Esophagus squamous epithelium (tissue), 5 donors: ENCODE results near the gene INTS4. TPM values are rescaled to one million over a fixed set of nuclear protein-coding genes. Genes with fewer than 3 reads are reported as not detected.

Experiments used
- DNase-seq: peaks from one replicate; lab custom pipeline; 2025; lab: John Stamatoyannopoulos, UW
- H3K27ac ChIP-seq, 4 donors: fragments of 200-600 bp; sonication (generic); one replicate each; pipeline ENCODE4 v1.5.1; 2016 to 2019; ENCODE audit warnings: mild to moderate bottlenecking in 1 of 4
- H3K27me3 ChIP-seq, 4 donors: fragments of 200-600 bp; sonication (generic); 1 replicate in 3 of 4; 2 replicates in 1 of 4; pipeline versions ENCODE4 v1.5.1 to v1.6.0; 2017 to 2021; ENCODE audit warnings: antibody characterized with exemption in 1 of 4
- H3K36me3 ChIP-seq, 3 donors: fragments of 200-600 bp; sonication (generic); one replicate each; pipeline ENCODE4 v1.5.1; 2016 to 2019
- H3K4me1 ChIP-seq, 3 donors: fragments of 200-600 bp; sonication (generic); one replicate each; pipeline ENCODE4 v1.5.1; 2017 to 2019
- H3K4me3 ChIP-seq, 4 donors: fragments of 200-600 bp; sonication (generic); 1 replicate in 3 of 4; 2 replicates in 1 of 4; pipeline ENCODE4 v1.5.1; 2016 to 2019; ENCODE audit warnings: mild to moderate bottlenecking in 2 of 4, moderate library complexity in 1 of 4
- H3K9me3 ChIP-seq, 3 donors: fragments of 200-600 bp; sonication (generic); one replicate each; pipeline ENCODE4 v1.5.1; 2016 to 2019
- POLR2A ChIP-seq, 4 donors: fragments of 450-650 bp; IDR thresholded peaks; one replicate each; pipeline ENCODE4 v1.6.1; 2017; ENCODE audit warnings: antibody characterized with exemption in 4 of 4, mild to moderate bottlenecking in 4 of 4, moderate library complexity in 3 of 4
- WGBS, 2 donors: methylation state at CpG; one replicate each; pipeline ENCODE4 v1.1.5; 2018; 5-methylcytosine and 5-hydroxymethylcytosine counted together
- intact Hi-C: fragments of 100-400 bp; cut with DNase I; formaldehyde crosslinking; loops from one replicate; pipeline ENCODE4 v1.15.0; 2022
- total RNA-seq, 4 donors: library from RNA; depleted of rRNA; stranded (reverse); fragments of >200 nt; gene quantifications; one replicate each; pipeline ENCODE4 v1.1.0, GENCODE V29; 2016
- TF ChIP-seq, protein P1 (sequence below), 6 experiments: fragments of 450-650 bp in 4 of 6; fragments of 200-600 bp in 2 of 6; sonication (generic) in 2 of 6; IDR thresholded peaks; one replicate each; pipeline ENCODE4 v1.5.1; 2016 to 2019; ENCODE audit warnings: antibody characterized with exemption in 6 of 6, mild to moderate bottlenecking in 4 of 6, moderate library complexity in 4 of 6
- donor health status: DM: yes; HTN: yes; CAD: no.

The INTS4 gene
- total RNA-seq, 4 donors from 2014 or later: 12.8 to 21.9 (median 17.9) TPM

DNA sequence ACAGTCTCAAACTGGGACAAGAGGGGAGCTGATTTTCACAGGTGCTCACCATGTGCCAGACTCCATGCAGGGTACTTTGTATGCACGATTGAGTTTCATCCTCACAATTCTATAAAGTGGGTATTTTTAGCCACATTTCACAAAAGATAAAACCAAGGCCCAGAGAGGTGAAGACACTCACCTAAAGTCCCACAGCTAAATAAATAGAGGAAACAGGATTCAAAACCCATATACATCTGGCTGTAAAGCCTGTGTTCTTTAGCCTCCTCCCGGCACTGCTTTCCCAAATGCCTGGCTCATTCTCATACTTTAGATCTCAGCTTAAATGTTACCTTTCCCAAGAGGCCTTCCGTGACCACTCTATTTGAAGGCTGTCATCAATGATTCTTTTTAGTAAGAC is 41.8 kb upstream of the INTS4 start:
- Histone ChIP-seq H3K9me3 (no peaks in the 10 kb centered on the region), H3K27ac (no peak overlapping the region), H3K27me3 (no peaks in the 10 kb centered on the region), H3K4me1 (peaks cover 0 to 37% (median 14%) of the 10 kb centered on the region in 3 donors), H3K36me3 (no peaks in the 10 kb centered on the region), H3K4me3 (no peak overlapping the region)
- DNase-seq: no peak
- WGBS, 2 donors: 75 to 79% methylated on average over 3 of the region's 3 CpGs
- intact Hi-C loops: no loop called here
- TF ChIP-seq POLR2A (IDR thresholded peaks at IDR 0.05): no peak
- TF ChIP-seq, protein P1, sequence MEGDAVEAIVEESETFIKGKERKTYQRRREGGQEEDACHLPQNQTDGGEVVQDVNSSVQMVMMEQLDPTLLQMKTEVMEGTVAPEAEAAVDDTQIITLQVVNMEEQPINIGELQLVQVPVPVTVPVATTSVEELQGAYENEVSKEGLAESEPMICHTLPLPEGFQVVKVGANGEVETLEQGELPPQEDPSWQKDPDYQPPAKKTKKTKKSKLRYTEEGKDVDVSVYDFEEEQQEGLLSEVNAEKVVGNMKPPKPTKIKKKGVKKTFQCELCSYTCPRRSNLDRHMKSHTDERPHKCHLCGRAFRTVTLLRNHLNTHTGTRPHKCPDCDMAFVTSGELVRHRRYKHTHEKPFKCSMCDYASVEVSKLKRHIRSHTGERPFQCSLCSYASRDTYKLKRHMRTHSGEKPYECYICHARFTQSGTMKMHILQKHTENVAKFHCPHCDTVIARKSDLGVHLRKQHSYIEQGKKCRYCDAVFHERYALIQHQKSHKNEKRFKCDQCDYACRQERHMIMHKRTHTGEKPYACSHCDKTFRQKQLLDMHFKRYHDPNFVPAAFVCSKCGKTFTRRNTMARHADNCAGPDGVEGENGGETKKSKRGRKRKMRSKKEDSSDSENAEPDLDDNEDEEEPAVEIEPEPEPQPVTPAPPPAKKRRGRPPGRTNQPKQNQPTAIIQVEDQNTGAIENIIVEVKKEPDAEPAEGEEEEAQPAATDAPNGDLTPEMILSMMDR (IDR thresholded peaks at IDR 0.05): no peak

DNA sequence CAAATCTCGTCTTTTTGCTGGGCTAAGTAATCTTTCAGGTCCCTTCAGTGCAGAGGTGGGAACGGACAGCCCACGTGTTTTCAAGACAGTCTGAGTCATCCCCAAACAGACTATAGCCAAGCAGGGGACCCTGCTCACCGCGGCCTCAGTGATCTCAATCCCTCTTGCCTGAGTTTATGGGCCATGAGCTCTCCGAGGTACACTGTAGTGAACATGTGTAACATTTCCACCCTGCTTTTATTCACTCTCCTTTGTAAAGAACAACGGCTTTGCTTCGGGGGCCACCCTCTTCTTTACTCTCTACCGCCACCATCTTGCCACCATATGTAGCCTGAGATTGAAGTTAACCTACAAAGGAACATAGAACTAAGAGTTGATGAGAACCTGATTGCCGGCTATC is 40.2 kb upstream of the INTS4 start:
- no peaks in the 10 kb centered on the region for H3K36me3 ChIP-seq
- no peak overlapping the region for H3K4me3 ChIP-seq
- no peak for DNase-seq
- 57% methylated on average over 10 of the region's 10 CpGs for WGBS, 2 donors
- H3K27me3 ChIP-seq: no peaks in the 10 kb centered on the region
- TF ChIP-seq, protein P1 (IDR thresholded peaks at IDR 0.05): no peak
- no peak for TF ChIP-seq POLR2A (IDR thresholded peaks at IDR 0.05)
- no peak overlapping the region for H3K27ac ChIP-seq
- peaks cover 0 to 34% (median 8%) of the 10 kb centered on the region in 3 donors for H3K4me1 ChIP-seq
- H3K9me3 ChIP-seq: no peaks in the 10 kb centered on the region
- intact Hi-C loops: no loop called here

DNA sequence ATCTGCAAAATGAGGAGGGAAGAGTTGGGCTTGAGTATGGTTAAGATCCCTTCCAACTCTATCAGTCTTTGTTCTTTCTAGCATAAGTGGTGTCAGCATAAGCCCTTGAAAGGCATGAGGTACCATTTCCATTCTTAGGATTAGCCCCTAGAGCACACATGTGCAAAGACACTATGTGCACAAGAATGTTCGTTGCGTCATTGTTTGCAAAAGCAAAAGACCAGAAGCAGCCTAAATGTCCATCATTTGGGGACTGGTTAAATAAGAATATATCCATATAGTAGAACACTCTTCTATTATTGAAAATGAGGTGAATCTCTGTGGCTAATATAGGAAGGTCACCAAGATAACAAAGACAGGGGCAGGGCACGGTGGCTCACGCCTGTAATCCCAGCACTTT is 38.6 kb upstream of the INTS4 start:
- no peaks in the 10 kb centered on the region for H3K9me3 ChIP-seq
- intact Hi-C loops: no loop called here
- TF ChIP-seq, protein P1 (IDR thresholded peaks at IDR 0.05): no peak
- TF ChIP-seq POLR2A (IDR thresholded peaks at IDR 0.05): no peak
- WGBS, 2 donors: 52 to 59% methylated on average over 4 of the region's 4 CpGs
- no peaks in the 10 kb centered on the region for H3K36me3 ChIP-seq
- H3K4me1 ChIP-seq: peaks cover 0 to 37% (median 6%) of the 10 kb centered on the region in 3 donors
- H3K27me3 ChIP-seq: no peaks in the 10 kb centered on the region
- DNase-seq: no peak
- no peak overlapping the region for H3K27ac ChIP-seq
- H3K4me3 ChIP-seq: no peak overlapping the region

DNA sequence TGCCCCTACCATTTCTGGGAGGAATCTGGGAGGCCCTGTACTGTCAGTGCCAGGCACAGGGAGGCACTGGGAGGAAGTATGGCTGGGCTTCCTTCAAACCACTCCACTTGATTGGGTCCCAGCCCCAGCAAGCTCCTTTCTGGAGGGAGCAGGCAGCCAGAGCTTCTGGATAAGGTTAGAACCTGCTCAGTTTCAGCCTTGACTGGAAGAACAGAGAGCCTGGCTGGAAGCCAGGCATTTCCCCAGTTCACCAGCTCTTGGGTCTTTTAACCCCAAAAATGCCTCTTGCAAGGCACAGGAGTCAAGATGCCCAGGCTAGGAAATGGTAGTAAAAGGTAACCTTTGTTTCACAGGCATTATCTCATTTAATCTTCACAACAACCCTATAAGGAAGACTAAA is 37.6 kb upstream of the INTS4 start:
- intact Hi-C loops: no loop called here
- no peak for DNase-seq
- H3K27me3 ChIP-seq: no peaks in the 10 kb centered on the region
- H3K4me1 ChIP-seq: peaks cover 0 to 32% (median 6%) of the 10 kb centered on the region in 3 donors
- no peak overlapping the region for H3K4me3 ChIP-seq
- H3K36me3 ChIP-seq: no peaks in the 10 kb centered on the region
- no peaks in the 10 kb centered on the region for H3K9me3 ChIP-seq
- TF ChIP-seq, protein P1 (IDR thresholded peaks at IDR 0.05): no peak
- no peak for TF ChIP-seq POLR2A (IDR thresholded peaks at IDR 0.05)
- no peak overlapping the region for H3K27ac ChIP-seq

DNA sequence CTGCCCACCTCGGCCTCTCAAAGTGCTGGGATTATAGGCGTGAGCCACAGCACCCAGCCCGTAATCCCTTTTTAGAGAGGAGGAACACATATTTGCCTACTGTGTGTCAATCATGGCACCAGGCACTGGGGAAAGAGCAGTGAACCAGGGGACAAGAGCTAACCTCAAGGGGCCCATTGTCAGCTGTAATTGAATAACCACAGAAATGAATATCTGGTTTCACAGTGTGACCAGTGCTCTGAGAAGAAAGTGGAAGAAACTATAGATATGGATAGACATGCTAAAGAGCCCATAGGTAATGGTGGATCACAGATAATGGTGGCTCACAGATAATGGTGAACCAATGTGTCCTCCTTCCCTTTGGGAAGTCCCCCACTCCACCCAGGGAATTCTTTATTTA is 37.2 kb upstream of the INTS4 start:
- H3K36me3 ChIP-seq: no peaks in the 10 kb centered on the region
- H3K9me3 ChIP-seq: no peaks in the 10 kb centered on the region
- no peak overlapping the region for H3K4me3 ChIP-seq
- intact Hi-C loops: no loop called here
- H3K27me3 ChIP-seq: no peaks in the 10 kb centered on the region
- H3K27ac ChIP-seq: no peak overlapping the region
- TF ChIP-seq, protein P1 (IDR thresholded peaks at IDR 0.05): no peak
- no peak for DNase-seq
- H3K4me1 ChIP-seq: peaks cover 0 to 29% (median 6%) of the 10 kb centered on the region in 3 donors
- 100% methylated on average over 2 of the region's 3 CpGs; no CpG with 5 or more reads in 1 of the 2 donors for WGBS, 2 donors
